Tibial nerve (tissue), 4 donors: Measurements from ENCODE around the gene XKR8. TPM values are rescaled to one million over a fixed set of nuclear protein-coding genes. Genes with fewer than 3 reads are reported as not detected.

ENCODE experiments used
- DNase-seq, 2 donors: peaks; one replicate each; pipeline ENCODE4 v3.0.0-alpha.2; 2019; ENCODE audit warnings: low spot score in 2 of 2
- H3K27ac ChIP-seq, 4 donors: fragments of 200-600 bp; sonication (generic) in 3 of 4; one replicate each; pipeline ENCODE4 v1.5.1; 2017 to 2019; ENCODE audit warnings: mild to moderate bottlenecking in 1 of 4
- H3K27me3 ChIP-seq, 2 donors: fragments of 200-600 bp; sonication (generic) in 1 of 2; one replicate each; pipeline versions ENCODE4 v1.5.1 to v1.6.0; 2017 to 2019
- H3K36me3 ChIP-seq, 3 donors: fragments of 200-600 bp; sonication (generic); one replicate each; pipeline ENCODE4 v1.5.1; 2018 to 2019
- H3K4me1 ChIP-seq, 4 donors: fragments of 200-600 bp; sonication (generic) in 3 of 4; one replicate each; pipeline ENCODE4 v1.5.1; 2017 to 2019
- H3K4me3 ChIP-seq, 4 donors: fragments of 200-600 bp; sonication (generic) in 3 of 4; one replicate each; pipeline ENCODE4 v1.5.1; 2017 to 2019; ENCODE audit warnings: mild to moderate bottlenecking in 1 of 4, moderate library complexity in 1 of 4
- H3K9me3 ChIP-seq, 4 donors: fragments of 200-600 bp; sonication (generic) in 3 of 4; one replicate each; pipeline ENCODE4 v1.5.1; 2017 to 2019
- CTCF ChIP-seq, 5 experiments: fragments of 200-600 bp in 3 of 5; fragments of 450-650 bp in 2 of 5; sonication (generic) in 3 of 5; IDR thresholded peaks; one replicate each; pipeline ENCODE4 v1.5.1; 2016 to 2019; ENCODE audit warnings: antibody characterized with exemption in 5 of 5, mild to moderate bottlenecking in 3 of 5, moderate library complexity in 2 of 5
- EP300 ChIP-seq, 2 donors: sonication (generic); formaldehyde crosslinking; IDR thresholded peaks; one replicate each; pipeline ENCODE4 v1.6.1; 2017; ENCODE audit warnings: antibody characterized with exemption in 2 of 2, mild to moderate bottlenecking in 1 of 2
- POLR2A ChIP-seq, 2 donors: fragments of 450-650 bp; IDR thresholded peaks; one replicate each; pipeline ENCODE4 v1.6.1; 2017; ENCODE audit warnings: antibody characterized with exemption in 2 of 2, mild to moderate bottlenecking in 2 of 2, moderate library complexity in 2 of 2
- WGBS, 2 donors: methylation state at CpG; one replicate each; pipeline ENCODE4 v1.1.5; 2018; 5-methylcytosine and 5-hydroxymethylcytosine counted together
- total RNA-seq, 4 donors: library from RNA; depleted of rRNA; stranded (reverse); fragments of >200 nt; gene quantifications; one replicate each; pipeline ENCODE4 v1.1.0, GENCODE V29; 2016

XKR8 gene
- total RNA-seq, 4 donors from 2014 or later = 5.1 to 7.5 (median 7.3) TPM

- Histone ChIP-seq H3K27ac (no peak overlapping the region), H3K4me3 (no peak overlapping the region), H3K36me3 (no peaks in the 10 kb centered on the region), H3K27me3 (peaks cover 0 to 6% of the 10 kb centered on the region in 2 donors), H3K4me1 (no peaks in the 10 kb centered on the region), H3K9me3 (no peaks in the 10 kb centered on the region)
- no peak for TF ChIP-seq EP300 (IDR thresholded peaks at IDR 0.05)
- no peak for TF ChIP-seq CTCF (IDR thresholded peaks at IDR 0.05)
- no peak for TF ChIP-seq POLR2A (IDR thresholded peaks at IDR 0.05)
- DNase-seq = no peak
- 63 to 72% methylated on average over 5 of the region's 5 CpGs for WGBS, 2 donors
These were observed 31.4 kb upstream of the XKR8 start for GRCh38 chr1:27928216-27928954.

- H3K27ac ChIP-seq = no peak overlapping the region
- TF ChIP-seq EP300 (IDR thresholded peaks at IDR 0.05) = no peak
- no peak for TF ChIP-seq POLR2A (IDR thresholded peaks at IDR 0.05)
- TF ChIP-seq CTCF (IDR thresholded peaks at IDR 0.05) = no peak
- no peak for DNase-seq
- 88 to 90% methylated on average over 6 of the region's 6 CpGs for WGBS, 2 donors
- peaks cover 0 to 28% of the 10 kb centered on the region in 2 donors for H3K27me3 ChIP-seq
- H3K36me3 ChIP-seq = no peaks in the 10 kb centered on the region
- peaks cover 0 to 8% (median 0%) of the 10 kb centered on the region in 4 donors for H3K4me1 ChIP-seq
- H3K4me3 ChIP-seq = no peak overlapping the region
- no peaks in the 10 kb centered on the region for H3K9me3 ChIP-seq
These were observed 28.6 kb upstream of the XKR8 start for GRCh38 chr1:27931184-27931583.

GRCh38 chr1:27931759-27932158, 28.0 kb upstream of the XKR8 start:
- Histone ChIP-seq H3K27ac (no peak overlapping the region), H3K27me3 (peaks cover 0 to 30% of the 10 kb centered on the region in 2 donors), H3K4me1 (peaks cover 0 to 8% (median 0%) of the 10 kb centered on the region in 4 donors), H3K4me3 (no peak overlapping the region), H3K36me3 (no peaks in the 10 kb centered on the region), H3K9me3 (no peaks in the 10 kb centered on the region)
- 76 to 79% methylated on average over 4 of the region's 4 CpGs for WGBS, 2 donors
- TF ChIP-seq EP300 (IDR thresholded peaks at IDR 0.05) (no peak), POLR2A (IDR thresholded peaks at IDR 0.05) (no peak), CTCF (IDR thresholded peaks at IDR 0.05) (no peak)
- DNase-seq = no peak

- Histone ChIP-seq H3K4me3 (no peak within 1 kb of the TSS), H3K9me3 (no peaks in the 10 kb centered on the region), H3K27ac (no peak within 1 kb of the TSS), H3K4me1 (peaks cover 0 to 8% (median 0%) of the 10 kb centered on the region in 4 donors), H3K36me3 (no peaks in the 10 kb centered on the region), H3K27me3 (peaks cover 0 to 30% of the 10 kb centered on the region in 2 donors)
- 1 to 13% methylated on average over 16 of the region's 16 CpGs for WGBS, 2 donors
- no peak for DNase-seq
- TF ChIP-seq CTCF (IDR thresholded peaks at IDR 0.05) (no peak), POLR2A (IDR thresholded peaks at IDR 0.05) (no peak), EP300 (IDR thresholded peaks at IDR 0.05) (no peak)
These were observed 24.8 kb upstream of the XKR8 start, which contains the start of gene SMPDL3B for GRCh38 chr1:27934818-27935549. Gene SMPDL3B (plus strand): TSS chr1:27935000. CDS start chr1:27935184, 184 bp downstream.

- Histone ChIP-seq H3K27me3 (peaks cover 0 to 30% of the 10 kb centered on the region in 2 donors), H3K36me3 (no peaks in the 10 kb centered on the region), H3K4me1 (peaks cover 0 to 8% (median 0%) of the 10 kb centered on the region in 4 donors), H3K27ac (no peak overlapping the region), H3K4me3 (no peak overlapping the region), H3K9me3 (no peaks in the 10 kb centered on the region)
- 37 to 63% methylated on average over 8 of the region's 8 CpGs for WGBS, 2 donors
- no peak for DNase-seq
- TF ChIP-seq EP300 (IDR thresholded peaks at IDR 0.05) (no peak), POLR2A (IDR thresholded peaks at IDR 0.05) (no peak), CTCF (IDR thresholded peaks at IDR 0.05) (no peak)
These were observed 24.1 kb upstream of the XKR8 start for GRCh38 chr1:27935721-27936120.
